AG04450 (cell line): ENCODE results near the gene MCTP1. TPM values are rescaled to one million over a fixed set of nuclear protein-coding genes. Genes with fewer than 3 reads are reported as not detected.
A peak's percentile ranks its signal among the peaks of the same experiment; 100 is the strongest.

Experiments
- CTCF ChIA-PET: fragments of 300-600, 350-600 bp; formaldehyde crosslinking; extraction: SDS; loops from one replicate; lab custom pipeline; 2022; ENCODE audit warnings: antibody characterized with exemption, inconsistent platforms; lab: Charles Lee
- POLR2A ChIA-PET: fragments of 350-600 bp; formaldehyde crosslinking; extraction: SDS; loops from one replicate; lab custom pipeline; 2021; ENCODE audit warnings: antibody characterized with exemption, inconsistent platforms; lab: Yijun Ruan, JAX
- DNase-seq: peaks from one replicate; pipeline ENCODE4 v3.0.0-alpha.2; 2011; ENCODE audit warnings: low read depth, low spot score
- H3K27ac ChIP-seq: one replicate; pipeline ENCODE4 v1.5.1; 2012; ENCODE audit warnings: low read depth, low read length, control low read depth
- H3K27me3 ChIP-seq: one replicate; pipeline ENCODE4 v1.6.0; 2012; ENCODE audit warnings: low read length; ENCODE audit not compliant: control insufficient read depth, insufficient read depth
- H3K4me3 ChIP-seq: 2 replicates; pipeline ENCODE4 v1.5.1; 2011; ENCODE audit warnings: mild to moderate bottlenecking, low read depth, low read length, control low read depth
- H3K9me3 ChIP-seq: 2 replicates; pipeline ENCODE4 v1.5.1; 2012; ENCODE audit warnings: low read length; ENCODE audit not compliant: control insufficient read depth, insufficient read depth
- polyA plus RNA-seq: library from polyadenylated mRNA; depleted of rRNA; stranded (reverse); fragments of >200 nt; gene quantifications from 2 replicates; pipeline ENCODE4 v1.2.3, GENCODE V29; 2011
- TF ChIP-seq, protein P1 (sequence below): IDR thresholded peaks from 2 replicates; pipeline ENCODE4 v1.5.1; 2011; ENCODE audit warnings: low read depth, low read length, control low read depth, inconsistent platforms

The MCTP1 gene
- polyA plus RNA-seq, 1 experiment = 0.66 TPM

DNA sequence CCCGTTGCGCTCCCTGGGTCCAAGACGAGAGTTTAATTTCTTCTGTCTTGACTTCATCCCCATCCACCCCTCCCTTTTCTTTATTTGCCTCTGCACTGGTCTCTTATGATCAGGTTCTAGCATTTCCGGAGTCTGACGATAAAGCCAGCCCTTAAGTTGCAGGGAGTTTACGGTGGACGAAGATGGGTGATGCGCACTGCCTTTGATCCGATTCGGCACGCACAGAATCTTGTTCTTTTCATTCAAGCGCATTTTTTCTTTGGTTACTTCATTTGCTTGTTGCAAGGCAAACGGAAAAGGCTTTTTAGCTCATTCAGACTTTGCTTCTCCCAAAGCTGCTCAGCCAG is 488 bp upstream of the MCTP1 start:
- TF ChIP-seq, protein P1, sequence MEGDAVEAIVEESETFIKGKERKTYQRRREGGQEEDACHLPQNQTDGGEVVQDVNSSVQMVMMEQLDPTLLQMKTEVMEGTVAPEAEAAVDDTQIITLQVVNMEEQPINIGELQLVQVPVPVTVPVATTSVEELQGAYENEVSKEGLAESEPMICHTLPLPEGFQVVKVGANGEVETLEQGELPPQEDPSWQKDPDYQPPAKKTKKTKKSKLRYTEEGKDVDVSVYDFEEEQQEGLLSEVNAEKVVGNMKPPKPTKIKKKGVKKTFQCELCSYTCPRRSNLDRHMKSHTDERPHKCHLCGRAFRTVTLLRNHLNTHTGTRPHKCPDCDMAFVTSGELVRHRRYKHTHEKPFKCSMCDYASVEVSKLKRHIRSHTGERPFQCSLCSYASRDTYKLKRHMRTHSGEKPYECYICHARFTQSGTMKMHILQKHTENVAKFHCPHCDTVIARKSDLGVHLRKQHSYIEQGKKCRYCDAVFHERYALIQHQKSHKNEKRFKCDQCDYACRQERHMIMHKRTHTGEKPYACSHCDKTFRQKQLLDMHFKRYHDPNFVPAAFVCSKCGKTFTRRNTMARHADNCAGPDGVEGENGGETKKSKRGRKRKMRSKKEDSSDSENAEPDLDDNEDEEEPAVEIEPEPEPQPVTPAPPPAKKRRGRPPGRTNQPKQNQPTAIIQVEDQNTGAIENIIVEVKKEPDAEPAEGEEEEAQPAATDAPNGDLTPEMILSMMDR = no peak
- peaks cover 32% of the 10 kb centered on the region for H3K27me3 ChIP-seq
- ChIA-PET CTCF (interaction anchor here (1.3 kb wide), 1 partner anchor 316 kb away, joined by 5 read pairs; no protein-coding TSS in a partner anchor), POLR2A (no interaction called here)
- no peak overlapping the region for H3K27ac ChIP-seq
- no peak overlapping the region for H3K4me3 ChIP-seq
- no peaks in the 10 kb centered on the region; the same call in 1 of the 2 replicates for H3K9me3 ChIP-seq
- DNase-seq = no peak

DNA sequence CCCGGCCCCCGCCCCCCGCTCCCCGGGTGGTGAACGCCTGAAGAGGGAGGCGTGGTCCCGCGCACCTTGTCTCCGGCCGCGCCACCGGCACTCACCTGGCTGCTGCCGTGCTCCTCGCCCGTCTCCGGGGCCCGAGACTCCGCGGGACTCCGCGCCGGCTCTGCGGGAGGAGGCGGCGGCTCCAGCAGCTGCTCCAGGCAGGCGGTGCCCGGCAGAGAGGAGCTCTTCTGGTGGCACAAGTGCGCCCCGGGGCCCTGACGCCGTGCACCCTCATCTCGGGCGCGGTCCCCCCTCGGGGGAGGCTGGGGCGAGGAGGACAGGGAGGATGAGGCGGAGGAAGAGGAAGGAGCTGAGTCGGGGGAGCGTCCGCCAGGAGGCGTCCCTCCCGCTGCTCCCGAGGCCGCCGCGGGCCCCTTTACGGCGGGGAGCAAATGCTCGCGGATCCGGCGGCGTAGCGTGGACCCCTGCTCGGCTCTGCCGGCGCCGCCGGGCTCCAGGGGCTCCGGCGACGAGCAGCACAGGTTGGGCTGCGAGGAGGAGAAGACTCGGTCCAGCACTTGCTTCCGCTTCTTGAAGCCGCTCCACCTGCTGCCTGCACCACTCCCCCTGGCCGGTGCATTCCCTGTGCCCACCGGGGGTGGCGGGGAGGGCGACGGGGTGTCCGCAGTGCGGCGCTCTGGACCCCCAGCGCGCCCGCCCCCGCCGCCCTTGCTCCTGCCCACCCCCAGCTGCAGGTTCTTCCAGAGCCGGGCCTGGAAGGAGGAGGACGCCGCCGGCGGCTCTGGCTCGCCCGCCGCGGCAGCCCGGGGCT is 928 bp downstream of the MCTP1 start:
- H3K27ac ChIP-seq = no peak overlapping the region
- H3K27me3 ChIP-seq = peaks cover 32% of the 10 kb centered on the region
- DNase-seq = no peak
- H3K9me3 ChIP-seq = no peaks in the 10 kb centered on the region; the same call in 1 of the 2 replicates
- ChIA-PET POLR2A (no interaction called here), CTCF (interaction anchor here (0.6 to 1.0 kb wide), 5 partner anchors 8 to 464 kb away, joined by 3 read pairs; no protein-coding TSS in a partner anchor)
- TF ChIP-seq, protein P1 = peak; percentile 41
- H3K4me3 ChIP-seq = peak overlapping the region; percentile 50

DNA sequence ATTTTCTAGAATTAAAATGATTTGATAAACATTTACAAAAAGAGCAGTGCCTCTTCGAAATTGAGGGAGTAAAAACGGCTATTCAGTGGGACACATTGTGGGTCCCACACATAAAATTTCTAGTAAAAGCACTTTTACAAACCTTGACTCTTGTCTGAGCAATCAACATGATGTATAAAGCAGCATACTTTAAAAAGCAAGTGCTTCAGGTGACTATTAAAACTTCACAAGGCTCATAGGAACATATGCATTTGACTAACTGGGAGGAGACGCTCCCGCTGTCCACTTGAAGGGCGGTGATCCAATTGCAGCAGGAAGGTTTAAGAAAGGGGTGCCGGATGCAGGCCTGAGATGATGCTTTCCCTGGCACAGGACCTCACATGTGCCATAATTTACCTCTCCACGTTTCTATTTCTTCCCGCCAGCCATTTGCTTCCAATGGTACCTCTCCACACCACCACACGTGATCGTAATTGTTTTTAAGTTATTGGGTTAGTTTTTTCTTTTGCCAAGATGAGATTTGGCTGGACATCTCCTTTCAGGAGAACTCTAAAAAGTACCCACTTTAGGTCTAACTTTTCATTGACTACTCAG is 1.8 kb downstream of the MCTP1 start:
- no peak overlapping the region for H3K4me3 ChIP-seq
- DNase-seq = no peak
- H3K9me3 ChIP-seq = no peaks in the 10 kb centered on the region; the same call in 1 of the 2 replicates
- peaks cover 32% of the 10 kb centered on the region for H3K27me3 ChIP-seq
- H3K27ac ChIP-seq = no peak overlapping the region
- TF ChIP-seq, protein P1 = no peak
- POLR2A ChIA-PET = no interaction called here
- CTCF ChIA-PET = interaction anchor here (0.8 to 1.3 kb wide), 3 partner anchors 17 to 315 kb away, joined by 3 read pairs; no protein-coding TSS in a partner anchor

DNA sequence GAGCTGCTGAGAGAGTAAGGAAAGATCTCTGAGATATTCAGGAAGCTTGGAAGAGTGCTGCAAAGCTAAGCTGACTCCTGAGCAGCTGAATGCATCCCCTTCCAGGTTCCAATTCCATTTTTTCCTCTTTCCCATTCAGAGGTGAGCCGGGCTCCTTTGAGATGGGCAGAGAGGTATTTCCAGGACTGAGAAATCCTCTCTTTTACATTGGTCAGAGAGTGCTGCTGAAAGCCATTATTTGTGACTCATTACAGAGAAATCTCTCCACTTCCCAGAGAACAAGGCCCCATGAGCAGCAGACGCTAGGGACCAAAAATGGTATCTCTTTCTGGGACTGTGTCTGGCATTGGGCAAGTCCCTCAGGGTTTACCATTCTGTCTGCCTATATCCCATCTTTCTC is 3.7 kb downstream of the MCTP1 start:
- Histone ChIP-seq H3K9me3 (no peaks in the 10 kb centered on the region; the same call in 1 of the 2 replicates), H3K4me3 (no peak overlapping the region), H3K27me3 (peaks cover 30% of the 10 kb centered on the region), H3K27ac (no peak overlapping the region)
- TF ChIP-seq, protein P1 = no peak
- POLR2A ChIA-PET = no interaction called here
- no peak for DNase-seq
- CTCF ChIA-PET = no interaction called here
